A673 (cell line): Measurements from ENCODE around the gene TNFAIP8. TPM values are rescaled to one million over a fixed set of nuclear protein-coding genes. Genes with fewer than 3 reads are reported as not detected.

ENCODE experiments used
- BruUV-seq: library from RNA; stranded (reverse); fragments of 400-500 nt; replicated peaks from 2 replicates; lab custom pipeline; 2021; lab: Mats Ljungman, UMichigan
- CTCF ChIA-PET: fragments of 300-600 bp; sonication (Branson Sonifier 250); formaldehyde crosslinking; loops from one replicate; lab custom pipeline; 2022; ENCODE audit warnings: antibody characterized with exemption; lab: Charles Lee
- POLR2A ChIA-PET: fragments of 300-600 bp; sonication (Branson Sonifier 250); formaldehyde crosslinking; loops from one replicate; lab custom pipeline; 2022; ENCODE audit warnings: antibody characterized with exemption; ENCODE audit not compliant: low non-redundant PET; lab: Charles Lee
- DNase-seq: peaks from one replicate; pipeline ENCODE4 v3.0.0-alpha.2; 2015; ENCODE audit warnings: low spot score
- H3K27ac ChIP-seq: fragments of 200-600 bp; sonication (generic); 2 replicates; pipeline ENCODE4 v1.5.1; 2016; ENCODE audit warnings: mixed run types, low read depth, mild to moderate bottlenecking, mixed read lengths, antibody characterized with exemption, low read length; ENCODE audit not compliant: poor library complexity, severe bottlenecking
- H3K27me3 ChIP-seq: fragments of 200-600 bp; sonication (generic); replicated peaks from 2 replicates; pipeline ENCODE4 v1.6.1; 2017; ENCODE audit warnings: mixed run types, low read depth, mild to moderate bottlenecking, mixed read lengths, antibody characterized with exemption, low read length; ENCODE audit not compliant: insufficient read depth, poor library complexity
- H3K36me3 ChIP-seq: fragments of 200-600 bp; sonication (generic); 2 replicates; pipeline ENCODE4 v1.6.1; 2016; ENCODE audit warnings: mixed run types, mild to moderate bottlenecking, mixed read lengths, antibody characterized with exemption, low read length; ENCODE audit not compliant: insufficient read depth, poor library complexity, severe bottlenecking
- H3K4me1 ChIP-seq: fragments of 200-600 bp; sonication (generic); 2 replicates; pipeline ENCODE4 v1.6.1; 2017; ENCODE audit warnings: mixed run types, mild to moderate bottlenecking, mixed read lengths, antibody characterized with exemption, low read length; ENCODE audit not compliant: insufficient read depth, poor library complexity, severe bottlenecking
- H3K4me3 ChIP-seq: fragments of 200-600 bp; sonication (generic); 2 replicates; pipeline ENCODE4 v1.5.1; 2016; ENCODE audit warnings: low read depth, mixed run types, mild to moderate bottlenecking, mixed read lengths, low read length; ENCODE audit not compliant: poor library complexity, severe bottlenecking
- H3K9me3 ChIP-seq: fragments of 200-600 bp; sonication (generic); 2 replicates; pipeline ENCODE4 v1.6.1; 2016; ENCODE audit warnings: mixed run types, low read depth, mild to moderate bottlenecking, mixed read lengths, antibody characterized with exemption, low read length; ENCODE audit not compliant: poor library complexity, severe bottlenecking
- CTCF ChIP-seq: fragments of 300-800, 200-600 bp; sonication (generic); conservative IDR thresholded peaks from 2 replicates; pipeline ENCODE4 v1.5.1; 2017; ENCODE audit warnings: low read depth, mild to moderate bottlenecking, antibody characterized with exemption, low read length, moderate library complexity, mixed read lengths
- EZH2 ChIP-seq: fragments of 200-600 bp; sonication (generic); IDR thresholded peaks from 2 replicates; pipeline ENCODE4 v1.6.1; 2017; ENCODE audit warnings: borderline replicate concordance, low read depth, mild to moderate bottlenecking, mixed read lengths, antibody characterized with exemption, low read length; ENCODE audit not compliant: poor library complexity, severe bottlenecking
- intact Hi-C: fragments of 100-400 bp; cut with micrococcal nuclease; formaldehyde crosslinking; loops from one replicate; pipeline ENCODE4 v1.10.0; 2022; ENCODE audit not compliant: unreplicated experiment
- total RNA-seq: library from RNA; stranded (reverse); gene quantifications from 2 replicates; pipeline ENCODE4 v1.2.3, GENCODE V29; 2021

The TNFAIP8 gene
- total RNA-seq, 1 experiment from 2014 or later: 6.8 TPM

GRCh38 chr5:119418606-119419100 lies 62.8 kb downstream of the TNFAIP8 start:
- Histone ChIP-seq H3K27me3 (no peaks in the 10 kb centered on the region), H3K27ac (no peak overlapping the region), H3K36me3 (no peaks in the 10 kb centered on the region), H3K9me3 (no peaks in the 10 kb centered on the region), H3K4me3 (peak overlapping the region; percentile 13), H3K4me1 (peaks cover 6% of the 10 kb centered on the region)
- ChIA-PET POLR2A (no interaction called here), CTCF (interaction anchor here (1.1 kb wide), 2 partner anchors 16 to 431 kb away, joined by 3 to 4 read pairs; no protein-coding TSS in a partner anchor)
- no TSS peak for BruUV-seq
- no peak for DNase-seq
- TF ChIP-seq EZH2 (no peak), CTCF (no peak)
- intact Hi-C loops: no loop called here

GRCh38 chr5:119420169-119420568 lies 64.3 kb downstream of the TNFAIP8 start:
- TF ChIP-seq CTCF (no peak), EZH2 (no peak)
- H3K4me3 ChIP-seq: no peak overlapping the region
- no TSS peak for BruUV-seq
- no peaks in the 10 kb centered on the region for H3K36me3 ChIP-seq
- DNase-seq: no peak
- H3K27me3 ChIP-seq: no peaks in the 10 kb centered on the region
- no peaks in the 10 kb centered on the region for H3K9me3 ChIP-seq
- intact Hi-C loops: no loop called here
- no peak overlapping the region for H3K27ac ChIP-seq
- H3K4me1 ChIP-seq: peaks cover 6% of the 10 kb centered on the region
- POLR2A ChIA-PET: no interaction called here
- CTCF ChIA-PET: no interaction called here

- POLR2A ChIA-PET: no interaction called here
- no peak overlapping the region for H3K4me3 ChIP-seq
- TF ChIP-seq CTCF (no peak), EZH2 (no peak)
- BruUV-seq: no TSS peak
- DNase-seq: no peak
- no peak overlapping the region for H3K27ac ChIP-seq
- no peaks in the 10 kb centered on the region for H3K4me1 ChIP-seq
- intact Hi-C loops: no loop called here
- H3K36me3 ChIP-seq: no peaks in the 10 kb centered on the region
- CTCF ChIA-PET: no interaction called here
- no peaks in the 10 kb centered on the region for H3K27me3 ChIP-seq
- H3K9me3 ChIP-seq: no peaks in the 10 kb centered on the region
Measured at GRCh38 chr5:119426057-119426456, 70.2 kb downstream of the TNFAIP8 start.
